Measurements from ENCODE around the gene ZNF573. TPM values are rescaled to one million over a fixed set of nuclear protein-coding genes. Genes with fewer than 3 reads are reported as not detected.
"Not testable (repeated sequence)": the region's sequence is repeated elsewhere in the genome, so short reads cannot be mapped to it uniquely, and the experiment has no call there.

Gene ZNF573
- total and polyA plus RNA-seq, 4 donors = 13.6 to 30.5 (median 23.3) TPM

- WGBS (ENCODE audit: insufficient coverage) = no CpG with 5 or more reads among the region's 1 CpG
- no peak overlapping the region for H3K27ac ChIP-seq (ENCODE audit: low read depth, low read length)
- H3K4me3 ChIP-seq (ENCODE audit: low read depth, low read length) = no peak overlapping the region
- H3K4me1 ChIP-seq (ENCODE audit: control insufficient read depth, insufficient read depth, low read length) = no peaks in the 10 kb centered on the region
- no peaks in the 10 kb centered on the region for H3K27me3 ChIP-seq (ENCODE audit: control insufficient read depth, insufficient read depth, low read length)
- H3K9me3 ChIP-seq (ENCODE audit: control insufficient read depth, insufficient read depth, low read length) = no peaks in the 10 kb centered on the region
- no peak for DNase-seq (ENCODE audit: low read depth in 4 of 6, low spot score in 6 of 6)
- H3K36me3 ChIP-seq (ENCODE audit: control insufficient read depth, insufficient read depth, low read length) = peaks cover 28% of the 10 kb centered on the region
These were observed 15.9 kb downstream of the ZNF573 start for GRCh38 chr19:37763488-37763887.

DNA sequence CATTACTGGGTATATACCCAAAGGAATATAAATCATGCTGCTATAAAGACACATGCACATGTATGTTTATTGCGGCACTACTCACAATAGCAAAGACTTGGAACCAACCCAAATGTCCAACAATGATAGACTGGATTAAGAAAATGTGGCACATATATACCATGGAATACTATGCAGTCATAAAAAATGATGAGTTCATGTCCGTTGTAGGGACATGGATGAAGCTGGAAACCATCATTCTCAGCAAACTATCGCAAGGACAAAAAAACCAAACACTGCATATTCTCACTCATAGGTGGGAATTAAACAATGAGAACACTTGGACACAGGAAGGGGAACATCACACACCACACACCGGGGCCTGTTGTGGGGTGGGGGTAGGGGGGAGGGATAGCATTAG lies 21.7 kb downstream of the ZNF573 start:
- WGBS (ENCODE audit: insufficient coverage) = no CpG with 5 or more reads among the region's 4 CpGs
- not testable (repeated sequence) for H3K9me3 ChIP-seq (ENCODE audit: control insufficient read depth, insufficient read depth, low read length); H3K36me3 ChIP-seq (ENCODE audit: control insufficient read depth, insufficient read depth, low read length); DNase-seq (ENCODE audit: low read depth in 4 of 6, low spot score in 6 of 6); H3K27me3 ChIP-seq (ENCODE audit: control insufficient read depth, insufficient read depth, low read length); H3K27ac ChIP-seq (ENCODE audit: low read depth, low read length); H3K4me3 ChIP-seq (ENCODE audit: low read depth, low read length); H3K4me1 ChIP-seq (ENCODE audit: control insufficient read depth, insufficient read depth, low read length)

DNA sequence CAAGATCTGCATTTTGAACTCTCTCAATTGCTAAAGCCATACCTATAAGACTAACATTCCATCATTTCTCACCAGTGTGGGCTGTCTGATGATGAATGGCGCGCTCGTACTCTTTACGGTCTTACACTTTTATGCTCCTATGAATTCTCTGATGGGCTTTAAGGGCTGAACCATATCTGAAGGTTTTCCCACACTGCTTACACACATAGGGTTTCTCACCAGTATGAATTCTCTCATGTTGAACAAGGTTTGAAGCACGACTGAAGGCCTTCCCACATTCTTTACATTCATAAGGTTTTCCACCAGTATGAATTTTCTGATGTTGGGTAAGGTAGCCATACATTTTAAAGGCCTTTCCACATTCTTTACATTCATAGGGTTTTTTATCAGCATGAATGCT lies 41.0 kb downstream of the ZNF573 start:
- Histone ChIP-seq H3K36me3 (ENCODE audit: control insufficient read depth, insufficient read depth, low read length) (peaks cover 2% of the 10 kb centered on the region), H3K9me3 (ENCODE audit: control insufficient read depth, insufficient read depth, low read length) (no peaks in the 10 kb centered on the region)
- no CpG with 5 or more reads among the region's 5 CpGs for WGBS (ENCODE audit: insufficient coverage)

DNA sequence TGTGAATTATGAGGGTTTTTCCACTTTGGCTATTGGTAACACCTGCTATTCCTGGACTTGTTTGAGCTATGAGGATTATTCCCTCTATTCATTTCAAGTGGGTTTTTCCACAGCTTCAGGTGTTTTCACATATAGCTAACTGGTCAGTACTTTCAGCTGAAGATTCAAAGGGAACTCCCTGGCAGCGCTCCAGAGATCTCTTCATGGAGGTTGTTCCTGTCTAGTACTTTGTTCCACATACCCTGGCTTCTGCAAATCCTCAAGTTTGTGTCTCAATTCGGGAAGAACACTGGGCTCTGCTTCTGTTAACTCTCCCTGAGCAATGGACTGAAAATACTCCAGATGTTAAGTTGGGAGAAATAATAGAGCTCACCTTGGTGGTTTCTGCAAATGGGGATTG lies 54.2 kb downstream of the ZNF573 start:
- no peaks in the 10 kb centered on the region for H3K36me3 ChIP-seq (ENCODE audit: control insufficient read depth, insufficient read depth, low read length)
- no peaks in the 10 kb centered on the region for H3K4me1 ChIP-seq (ENCODE audit: control insufficient read depth, insufficient read depth, low read length)
- 100% methylated on average over 1 of the region's 2 CpGs for WGBS (ENCODE audit: insufficient coverage)
- H3K27me3 ChIP-seq (ENCODE audit: control insufficient read depth, insufficient read depth, low read length) = no peaks in the 10 kb centered on the region
- H3K27ac ChIP-seq (ENCODE audit: low read depth, low read length) = no peak overlapping the region
- DNase-seq (ENCODE audit: low read depth in 4 of 6, low spot score in 6 of 6) = no peak
- no peaks in the 10 kb centered on the region for H3K9me3 ChIP-seq (ENCODE audit: control insufficient read depth, insufficient read depth, low read length)
- H3K4me3 ChIP-seq (ENCODE audit: low read depth, low read length) = no peak overlapping the region

More for the DNA sequence above, 41.0 kb downstream of the ZNF573 start:
- H3K27ac ChIP-seq (ENCODE audit: low read depth, low read length) = no peak overlapping the region
- no peaks in the 10 kb centered on the region for H3K27me3 ChIP-seq (ENCODE audit: control insufficient read depth, insufficient read depth, low read length)
- no peak overlapping the region for H3K4me3 ChIP-seq (ENCODE audit: low read depth, low read length)
- DNase-seq (ENCODE audit: low read depth in 4 of 6, low spot score in 6 of 6) = no peak
- no peaks in the 10 kb centered on the region for H3K4me1 ChIP-seq (ENCODE audit: control insufficient read depth, insufficient read depth, low read length)

- no peaks in the 10 kb centered on the region for H3K9me3 ChIP-seq (ENCODE audit: control insufficient read depth, insufficient read depth, low read length)
- peak overlapping the region; percentile 68 for H3K4me3 ChIP-seq (ENCODE audit: low read depth, low read length)
- peaks cover 2% of the 10 kb centered on the region for H3K36me3 ChIP-seq (ENCODE audit: control insufficient read depth, insufficient read depth, low read length)
- 0% methylated on average over 3 of the region's 8 CpGs for WGBS (ENCODE audit: insufficient coverage)
- no peaks in the 10 kb centered on the region for H3K27me3 ChIP-seq (ENCODE audit: control insufficient read depth, insufficient read depth, low read length)
- H3K4me1 ChIP-seq (ENCODE audit: control insufficient read depth, insufficient read depth, low read length) = no peaks in the 10 kb centered on the region
- peak overlapping the region; percentile 85 for H3K27ac ChIP-seq (ENCODE audit: low read depth, low read length)
- DNase-seq (ENCODE audit: low read depth in 4 of 6, low spot score in 6 of 6) = no peak
These were observed 59.5 kb downstream of the ZNF573 start for GRCh38 chr19:37719927-37720265.

DNA sequence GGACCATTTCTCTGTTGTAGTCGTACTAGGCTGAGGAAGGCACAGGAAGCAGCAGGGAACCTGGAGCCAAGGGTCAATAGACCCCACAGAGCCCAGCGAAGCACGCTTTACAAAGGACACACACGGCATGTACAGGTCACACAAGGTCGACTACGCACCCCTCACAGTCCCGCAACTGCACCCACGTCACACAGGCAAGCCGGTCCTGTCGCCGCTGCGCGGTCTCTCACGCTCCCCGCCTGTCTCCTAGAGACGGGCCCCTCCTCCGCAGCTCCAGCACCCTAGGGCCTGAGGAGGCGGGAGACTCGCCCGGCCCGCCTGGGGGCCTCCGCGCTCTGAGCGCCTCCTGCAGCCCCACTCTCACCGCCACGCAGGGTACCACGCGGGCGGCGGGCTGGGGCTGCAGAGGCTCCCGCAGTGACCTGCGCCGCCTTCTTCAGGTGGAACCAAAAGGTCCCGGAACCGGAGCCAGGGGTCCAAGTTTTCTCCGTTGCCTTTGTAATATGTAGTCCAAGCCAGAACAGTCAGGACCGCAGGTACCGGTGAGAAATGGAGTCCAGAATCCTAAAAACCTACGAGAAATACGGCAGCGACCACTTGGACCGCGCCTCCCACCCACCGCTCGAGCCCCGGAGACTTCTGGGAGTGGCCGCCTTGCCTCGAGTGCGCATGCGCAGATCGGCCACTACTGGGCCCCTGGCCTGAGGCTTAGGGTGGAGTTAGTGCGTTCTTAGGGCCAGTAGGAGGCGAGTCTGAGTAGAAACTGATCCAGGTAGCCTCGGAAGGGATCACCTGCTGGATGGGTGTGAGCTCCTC lies 60.1 kb downstream of the ZNF573 start, which contains the start of gene ZNF607:
Gene ZNF607, minus strand, starts transcription at position 651 of the 816 bp plus-strand sequence. CDS start 8,143 bp downstream, outside the sequence.
- Histone ChIP-seq H3K27ac (ENCODE audit: low read depth, low read length) (peak within 1 kb of the TSS; percentile 85), H3K9me3 (ENCODE audit: control insufficient read depth, insufficient read depth, low read length) (no peaks in the 10 kb centered on the region), H3K4me3 (ENCODE audit: low read depth, low read length) (peak within 1 kb of the TSS; percentile 68), H3K27me3 (ENCODE audit: control insufficient read depth, insufficient read depth, low read length) (no peaks in the 10 kb centered on the region), H3K36me3 (ENCODE audit: control insufficient read depth, insufficient read depth, low read length) (peaks cover 3% of the 10 kb centered on the region), H3K4me1 (ENCODE audit: control insufficient read depth, insufficient read depth, low read length) (no peaks in the 10 kb centered on the region)
- DNase-seq (ENCODE audit: low read depth in 4 of 6, low spot score in 6 of 6) = peak; percentile 85 to 98 (median 90)
- under 1% methylated on average over 54 of the region's 54 CpGs for WGBS (ENCODE audit: insufficient coverage)

- DNase-seq (ENCODE audit: low read depth in 4 of 6, low spot score in 6 of 6) = peak in 2 of 6 donors; percentile 2 to 4
- 10% methylated on average over 4 of the region's 10 CpGs for WGBS (ENCODE audit: insufficient coverage)
- no peaks in the 10 kb centered on the region for H3K27me3 ChIP-seq (ENCODE audit: control insufficient read depth, insufficient read depth, low read length)
- no peaks in the 10 kb centered on the region for H3K4me1 ChIP-seq (ENCODE audit: control insufficient read depth, insufficient read depth, low read length)
- peak overlapping the region; percentile 68 for H3K4me3 ChIP-seq (ENCODE audit: low read depth, low read length)
- H3K36me3 ChIP-seq (ENCODE audit: control insufficient read depth, insufficient read depth, low read length) = peaks cover 6% of the 10 kb centered on the region
- no peak overlapping the region for H3K27ac ChIP-seq (ENCODE audit: low read depth, low read length)
- H3K9me3 ChIP-seq (ENCODE audit: control insufficient read depth, insufficient read depth, low read length) = no peaks in the 10 kb centered on the region
These were observed 61.1 kb downstream of the ZNF573 start for GRCh38 chr19:37718304-37718703.

DNA sequence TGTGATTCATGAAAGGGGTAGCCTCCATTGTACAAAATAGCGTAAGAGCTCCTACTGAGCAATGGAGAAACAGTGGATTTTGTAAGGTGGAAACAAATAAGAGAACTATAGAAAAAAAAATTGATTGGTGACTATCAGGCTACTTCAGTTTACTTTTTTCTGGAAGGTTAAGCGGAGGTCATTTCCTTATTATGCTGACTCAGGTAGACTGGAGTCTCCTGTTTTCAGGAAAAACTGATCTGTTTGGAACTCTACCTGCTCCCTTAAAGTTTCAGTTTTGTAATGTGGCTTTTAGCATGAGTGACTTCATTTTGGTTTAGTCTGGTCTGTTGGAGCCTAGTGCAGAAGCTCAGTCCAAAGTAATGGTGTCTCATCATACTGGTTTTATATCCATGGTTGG lies 63.2 kb downstream of the ZNF573 start:
- no peak for DNase-seq (ENCODE audit: low read depth in 4 of 6, low spot score in 6 of 6)
- Histone ChIP-seq H3K27me3 (ENCODE audit: control insufficient read depth, insufficient read depth, low read length) (no peaks in the 10 kb centered on the region), H3K4me3 (ENCODE audit: low read depth, low read length) (no peak overlapping the region), H3K27ac (ENCODE audit: low read depth, low read length) (no peak overlapping the region), H3K9me3 (ENCODE audit: control insufficient read depth, insufficient read depth, low read length) (no peaks in the 10 kb centered on the region), H3K36me3 (ENCODE audit: control insufficient read depth, insufficient read depth, low read length) (peaks cover 6% of the 10 kb centered on the region), H3K4me1 (ENCODE audit: control insufficient read depth, insufficient read depth, low read length) (no peaks in the 10 kb centered on the region)
- WGBS (ENCODE audit: insufficient coverage) = 100% methylated on average over 1 of the region's 2 CpGs

GRCh38 chr19:37706052-37706605 lies 73.3 kb downstream of the ZNF573 start:
- Histone ChIP-seq H3K27ac (ENCODE audit: low read depth, low read length) (no peak overlapping the region), H3K36me3 (ENCODE audit: control insufficient read depth, insufficient read depth, low read length) (peaks cover 25% of the 10 kb centered on the region), H3K9me3 (ENCODE audit: control insufficient read depth, insufficient read depth, low read length) (no peaks in the 10 kb centered on the region), H3K4me1 (ENCODE audit: control insufficient read depth, insufficient read depth, low read length) (no peaks in the 10 kb centered on the region), H3K27me3 (ENCODE audit: control insufficient read depth, insufficient read depth, low read length) (no peaks in the 10 kb centered on the region), H3K4me3 (ENCODE audit: low read depth, low read length) (no peak overlapping the region)
- DNase-seq (ENCODE audit: low read depth in 4 of 6, low spot score in 6 of 6) = no peak
- 100% methylated on average over 2 of the region's 7 CpGs for WGBS (ENCODE audit: insufficient coverage)

DNA sequence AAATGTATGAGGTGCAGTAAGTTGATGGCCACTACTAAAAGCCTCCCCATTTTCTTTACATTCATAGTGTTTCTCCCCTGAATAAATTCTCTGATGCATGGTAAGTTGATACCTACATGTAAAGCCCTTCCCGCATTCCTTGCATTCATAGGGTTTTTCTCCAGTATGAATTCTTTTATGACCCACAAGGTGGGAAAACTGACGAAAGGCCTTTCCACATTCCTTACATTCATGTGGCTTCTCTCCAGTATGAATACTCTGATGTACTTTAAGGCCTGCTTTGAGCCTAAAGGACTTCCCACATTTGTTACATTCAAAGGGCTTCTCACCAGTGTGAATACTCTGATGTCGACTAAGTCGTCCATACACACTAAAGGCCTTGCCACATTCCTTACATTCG lies 80.3 kb downstream of the ZNF573 start:
- H3K27ac ChIP-seq (ENCODE audit: low read depth, low read length) = no peak overlapping the region
- 94% methylated on average over 2 of the region's 5 CpGs for WGBS (ENCODE audit: insufficient coverage)
- H3K4me3 ChIP-seq (ENCODE audit: low read depth, low read length) = no peak overlapping the region
- H3K27me3 ChIP-seq (ENCODE audit: control insufficient read depth, insufficient read depth, low read length) = no peaks in the 10 kb centered on the region
- no peaks in the 10 kb centered on the region for H3K4me1 ChIP-seq (ENCODE audit: control insufficient read depth, insufficient read depth, low read length)
- H3K36me3 ChIP-seq (ENCODE audit: control insufficient read depth, insufficient read depth, low read length) = peaks cover 10% of the 10 kb centered on the region
- H3K9me3 ChIP-seq (ENCODE audit: control insufficient read depth, insufficient read depth, low read length) = no peaks in the 10 kb centered on the region
- no peak for DNase-seq (ENCODE audit: low read depth in 4 of 6, low spot score in 6 of 6)

Measured in spinal cord (tissue), 10 donors.